Stimulated activated CD8-positive, alpha-beta memory T cell treated with anti-CD3 and anti-CD28 coated beads, Interleukin-7, amount 100 ng/mL, for 48 hours (primary cell): ENCODE data around the gene KCNK3.

ENCODE experiments used
- DNase-seq, 2 donors: peaks; one replicate each; pipeline ENCODE4 v3.0.0-alpha.2; 2020; ENCODE audit warnings: low read depth in 1 of 2; ENCODE audit errors: extremely low read depth in 1 of 2

Gene KCNK3

DNA sequence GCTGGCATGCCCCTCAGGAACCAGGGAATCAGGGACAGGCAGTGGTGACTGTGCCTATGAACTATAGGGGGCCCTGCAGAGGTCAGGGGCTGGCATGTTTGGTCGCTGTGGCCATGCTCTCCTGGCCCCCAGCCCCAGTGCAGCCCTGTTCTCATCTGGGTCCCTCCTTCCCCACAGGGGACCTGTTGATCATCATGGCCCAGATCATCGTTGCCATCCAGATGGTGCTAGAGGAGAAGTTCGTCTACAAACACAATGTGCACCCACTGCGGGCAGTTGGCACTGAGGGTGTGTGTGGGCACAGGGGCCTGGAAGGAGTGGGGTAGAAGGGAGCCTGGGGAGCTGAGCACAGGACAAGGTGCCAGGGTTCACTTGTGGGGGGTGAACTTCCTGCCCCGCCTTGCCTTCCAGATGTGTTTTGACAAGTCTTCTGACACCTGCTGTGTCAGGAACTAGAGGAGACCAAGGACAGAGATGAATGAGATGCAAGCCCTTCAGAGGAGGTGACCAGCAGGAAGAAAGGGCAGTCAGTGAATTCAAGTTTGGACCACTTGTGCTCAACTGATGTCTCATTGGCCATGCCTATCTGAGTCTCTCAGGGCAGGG, 83.8 kb downstream of the KCNK3 start:
- no peak for DNase-seq

DNA sequence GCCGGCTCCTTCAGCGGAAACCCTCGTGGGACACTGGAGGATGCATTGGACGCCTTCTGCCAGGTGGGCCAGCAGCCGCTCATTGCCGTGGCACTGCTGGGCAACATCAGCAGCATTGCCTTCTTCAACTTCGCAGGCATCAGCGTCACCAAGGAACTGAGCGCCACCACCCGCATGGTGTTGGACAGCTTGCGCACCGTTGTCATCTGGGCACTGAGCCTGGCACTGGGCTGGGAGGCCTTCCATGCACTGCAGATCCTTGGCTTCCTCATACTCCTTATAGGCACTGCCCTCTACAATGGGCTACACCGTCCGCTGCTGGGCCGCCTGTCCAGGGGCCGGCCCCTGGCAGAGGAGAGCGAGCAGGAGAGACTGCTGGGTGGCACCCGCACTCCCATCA, 85.6 kb downstream of the KCNK3 start:
- DNase-seq = no peak

DNA sequence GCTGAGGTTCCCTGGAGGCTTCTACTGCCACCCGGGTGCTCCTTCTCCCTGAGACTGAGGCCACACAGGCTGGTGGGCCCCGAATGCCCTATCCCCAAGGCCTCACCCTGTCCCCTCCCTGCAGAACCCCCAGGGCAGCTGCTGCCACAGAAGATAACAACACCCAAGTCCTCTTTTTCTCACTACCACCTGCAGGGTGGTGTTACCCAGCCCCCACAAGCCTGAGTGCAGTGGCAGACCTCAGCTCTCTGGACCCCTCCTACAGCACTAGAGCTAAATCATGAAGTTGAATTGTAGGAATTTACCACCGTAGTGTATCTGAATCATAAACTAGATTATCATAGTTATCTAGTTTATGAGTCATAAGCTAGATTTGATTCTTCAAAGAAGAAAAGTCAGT, 86.0 kb downstream of the KCNK3 start:
- DNase-seq = no peak

DNA sequence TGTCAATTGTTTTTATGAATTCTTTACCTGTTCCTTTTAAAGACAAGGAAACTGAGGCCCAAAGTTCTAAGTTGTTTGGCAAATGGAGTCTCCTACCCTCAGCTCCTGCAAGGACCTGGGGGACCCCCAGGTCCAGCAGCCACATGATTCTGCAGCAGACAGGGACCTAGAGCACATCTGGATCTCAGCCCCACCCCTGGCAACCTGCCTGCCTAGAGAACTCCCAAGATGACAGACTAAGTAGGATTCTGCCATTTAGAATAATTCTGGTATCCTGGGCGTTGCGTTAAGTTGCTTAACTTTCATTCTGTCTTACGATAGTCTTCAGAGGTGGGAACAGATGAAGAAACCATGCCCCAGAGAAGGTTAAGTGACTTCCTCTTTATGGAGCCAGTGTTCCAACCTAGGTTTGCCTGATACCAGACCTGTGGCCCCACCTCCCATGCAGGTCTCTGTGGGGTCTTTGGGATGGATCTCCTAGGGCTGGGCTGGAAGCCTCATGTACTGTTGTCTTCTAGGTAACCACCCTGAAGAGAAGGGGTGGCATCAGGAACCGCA, 87.8 kb downstream of the KCNK3 start:
- no peak for DNase-seq
